GM23338 (cell line): ENCODE results near the gene NR2C2AP.

Experiments used
- CREB1 ChIP-seq: fragments of 250-450 bp; sonication (Bioruptor Pico); IDR thresholded peaks from 2 replicates; pipeline ENCODE4 v1.5.0; 2020; ENCODE audit warnings: low read depth, mild to moderate bottlenecking, moderate library complexity
- CTCF ChIP-seq, 2 experiments: fragments of 200-600 bp in 1 of 2; sonication (generic) in 1 of 2; conservative IDR thresholded peaks; 2 replicates each; pipeline versions ENCODE4 v1.5.1 to v1.6.1; 2016 to 2017; ENCODE audit warnings: antibody characterized with exemption in 2 of 2, low read depth in 2 of 2, mild to moderate bottlenecking in 2 of 2, moderate library complexity in 1 of 2
- EZH2 ChIP-seq: fragments of 200-600 bp; sonication (generic); IDR thresholded peaks from one replicate; pipeline ENCODE4 v1.8.0; 2017; ENCODE audit warnings: antibody characterized with exemption, mild to moderate bottlenecking, low read depth; ENCODE audit not compliant: unreplicated experiment
- EZH2phosphoT487 ChIP-seq: fragments of 200-600 bp; sonication (generic); IDR thresholded peaks from one replicate; pipeline ENCODE4 v1.8.1; 2018; ENCODE audit warnings: antibody characterized with exemption; ENCODE audit not compliant: unreplicated experiment
- JUNB ChIP-seq: IDR thresholded peaks from one replicate; pipeline ENCODE4 v1.6.1; 2016; ENCODE audit warnings: antibody characterized with exemption; ENCODE audit not compliant: unreplicated experiment
- NANOG ChIP-seq: IDR thresholded peaks from 2 replicates; pipeline ENCODE4 v1.6.1; 2016; ENCODE audit warnings: antibody characterized with exemption, borderline replicate concordance
- POLR2AphosphoS5 ChIP-seq: IDR thresholded peaks from 2 replicates; pipeline ENCODE4 v1.6.1; 2016; ENCODE audit warnings: antibody characterized with exemption, low read depth
- REST ChIP-seq: IDR thresholded peaks from one replicate; pipeline ENCODE4 v1.6.1; 2018; ENCODE audit warnings: antibody characterized with exemption; ENCODE audit not compliant: unreplicated experiment
- STAT1 ChIP-seq: IDR thresholded peaks from one replicate; pipeline ENCODE4 v1.6.1; 2016; ENCODE audit warnings: antibody characterized with exemption; ENCODE audit not compliant: unreplicated experiment
- ZNF114 ChIP-seq: fragments of 250-450 bp; sonication (Bioruptor Pico); IDR thresholded peaks from 2 replicates; pipeline ENCODE4 v1.5.0; 2020; ENCODE audit warnings: mild to moderate bottlenecking, moderate library complexity
- ZNF331 ChIP-seq: fragments of 250-450 bp; sonication (Bioruptor Pico); IDR thresholded peaks from 2 replicates; pipeline ENCODE4 v1.5.0; 2020; ENCODE audit warnings: low read depth, mild to moderate bottlenecking, moderate library complexity
- ZNF462 ChIP-seq: fragments of 250-450 bp; sonication (Bioruptor Pico); IDR thresholded peaks from 2 replicates; pipeline ENCODE4 v1.5.0; 2020; ENCODE audit warnings: mild to moderate bottlenecking, moderate library complexity
- TF ChIP-seq, protein P1 (sequence below): IDR thresholded peaks from 2 replicates; pipeline ENCODE4 v1.6.1; 2016; ENCODE audit warnings: antibody characterized with exemption

- TF ChIP-seq REST = no peak
- TF ChIP-seq CTCF (conservative IDR thresholded peaks at IDR 0.05; ENCODE audit: low read depth in 2 of 2) = no peak
- no peak for TF ChIP-seq EZH2phosphoT487
- no peak for TF ChIP-seq CREB1 (CRISPR knock-in tag)
- no peak for TF ChIP-seq POLR2AphosphoS5
- TF ChIP-seq EZH2 = no peak
- no peak for TF ChIP-seq JUNB
- TF ChIP-seq, protein P1, sequence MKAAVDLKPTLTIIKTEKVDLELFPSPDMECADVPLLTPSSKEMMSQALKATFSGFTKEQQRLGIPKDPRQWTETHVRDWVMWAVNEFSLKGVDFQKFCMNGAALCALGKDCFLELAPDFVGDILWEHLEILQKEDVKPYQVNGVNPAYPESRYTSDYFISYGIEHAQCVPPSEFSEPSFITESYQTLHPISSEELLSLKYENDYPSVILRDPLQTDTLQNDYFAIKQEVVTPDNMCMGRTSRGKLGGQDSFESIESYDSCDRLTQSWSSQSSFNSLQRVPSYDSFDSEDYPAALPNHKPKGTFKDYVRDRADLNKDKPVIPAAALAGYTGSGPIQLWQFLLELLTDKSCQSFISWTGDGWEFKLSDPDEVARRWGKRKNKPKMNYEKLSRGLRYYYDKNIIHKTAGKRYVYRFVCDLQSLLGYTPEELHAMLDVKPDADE = no peak
- no peak for TF ChIP-seq ZNF331 (CRISPR knock-in tag)
- TF ChIP-seq ZNF462 = no peak
- TF ChIP-seq ZNF114 (CRISPR knock-in tag) = no peak
- TF ChIP-seq NANOG = no peak
- no peak for TF ChIP-seq STAT1
Measured at GRCh38 chr19:19227217-19227616, 24.0 kb upstream of the NR2C2AP start.
